GM12872 (cell line): Measurements from ENCODE around the gene GNPNAT1.

ENCODE experiments used
- TF ChIP-seq, protein P1 (sequence below): IDR thresholded peaks from 3 replicates; pipeline ENCODE4 v1.5.1; 2011; ENCODE audit warnings: low read depth, mild to moderate bottlenecking, low read length, moderate library complexity; ENCODE audit not compliant: insufficient read depth

GNPNAT1 gene

GRCh38 chr14:52735921-52736489 is 55.4 kb downstream of the GNPNAT1 start:
- TF ChIP-seq, protein P1, sequence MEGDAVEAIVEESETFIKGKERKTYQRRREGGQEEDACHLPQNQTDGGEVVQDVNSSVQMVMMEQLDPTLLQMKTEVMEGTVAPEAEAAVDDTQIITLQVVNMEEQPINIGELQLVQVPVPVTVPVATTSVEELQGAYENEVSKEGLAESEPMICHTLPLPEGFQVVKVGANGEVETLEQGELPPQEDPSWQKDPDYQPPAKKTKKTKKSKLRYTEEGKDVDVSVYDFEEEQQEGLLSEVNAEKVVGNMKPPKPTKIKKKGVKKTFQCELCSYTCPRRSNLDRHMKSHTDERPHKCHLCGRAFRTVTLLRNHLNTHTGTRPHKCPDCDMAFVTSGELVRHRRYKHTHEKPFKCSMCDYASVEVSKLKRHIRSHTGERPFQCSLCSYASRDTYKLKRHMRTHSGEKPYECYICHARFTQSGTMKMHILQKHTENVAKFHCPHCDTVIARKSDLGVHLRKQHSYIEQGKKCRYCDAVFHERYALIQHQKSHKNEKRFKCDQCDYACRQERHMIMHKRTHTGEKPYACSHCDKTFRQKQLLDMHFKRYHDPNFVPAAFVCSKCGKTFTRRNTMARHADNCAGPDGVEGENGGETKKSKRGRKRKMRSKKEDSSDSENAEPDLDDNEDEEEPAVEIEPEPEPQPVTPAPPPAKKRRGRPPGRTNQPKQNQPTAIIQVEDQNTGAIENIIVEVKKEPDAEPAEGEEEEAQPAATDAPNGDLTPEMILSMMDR = no peak

- TF ChIP-seq, protein P1 = no peak
These were observed 57.6 kb downstream of the GNPNAT1 start for GRCh38 chr14:52733824-52734223.

DNA sequence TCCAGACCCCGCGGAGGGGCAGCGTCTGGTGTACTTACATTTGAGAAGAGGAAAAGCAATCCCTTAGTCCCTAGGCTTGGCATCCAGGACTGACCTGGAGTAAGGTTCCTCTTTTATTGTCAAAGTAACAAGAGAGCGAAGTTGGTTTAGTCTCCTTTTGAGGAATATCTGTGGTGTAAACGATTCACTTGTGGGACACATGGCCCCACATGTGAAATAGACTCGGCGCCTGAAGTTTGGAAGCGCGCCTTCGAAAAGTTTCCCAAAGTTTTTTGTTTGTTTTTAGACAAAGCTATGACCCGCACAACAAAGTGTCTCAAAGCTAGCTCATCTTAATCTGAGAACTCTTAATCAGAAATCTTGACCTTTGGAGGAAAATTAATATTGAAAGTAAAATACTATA is 60.7 kb downstream of the GNPNAT1 start:
- TF ChIP-seq, protein P1 = no peak

- TF ChIP-seq, protein P1 = no peak
These were observed 61.3 kb downstream of the GNPNAT1 start, which contains the start of gene STYX for GRCh38 chr14:52729925-52730708. Gene STYX (plus strand): TSS chr14:52730166. CDS start chr14:52730475, 309 bp downstream.

- TF ChIP-seq, protein P1 = no peak
These were observed 61.9 kb downstream of the GNPNAT1 start for GRCh38 chr14:52729585-52729924.
